DND-41 (cell line): Measurements from ENCODE around the gene HDAC4.

ENCODE experiments used
- ATAC-seq: fragments of 200-7000 bp; cut with Tn5 transposase; 3 replicates; pipeline ENCODE4 v1.9.1; 2021; ENCODE audit warnings: low read depth; ENCODE audit not compliant: insufficient read depth
- DNase-seq: peaks from one replicate; pipeline ENCODE4 v3.0.0-alpha.2; 2020
- H2AFZ ChIP-seq: 2 replicates; pipeline ENCODE4 v1.6.0; 2012; ENCODE audit warnings: low read depth, low read length
- H3K27ac ChIP-seq: 2 replicates; pipeline ENCODE4 v1.5.1; 2012; ENCODE audit warnings: low read length, inconsistent platforms
- H3K27me3 ChIP-seq: fragments of 200-600 bp; sonication (generic); 2 replicates; pipeline ENCODE4 v1.6.0; 2012; ENCODE audit warnings: low read length, mild to moderate bottlenecking, inconsistent platforms; ENCODE audit not compliant: insufficient read depth, poor library complexity
- H3K36me3 ChIP-seq: 2 replicates; pipeline ENCODE4 v1.5.1; 2012; ENCODE audit warnings: low read length, inconsistent platforms; ENCODE audit not compliant: insufficient read depth
- H3K4me1 ChIP-seq: 2 replicates; pipeline ENCODE4 v1.5.1; 2012; ENCODE audit warnings: mild to moderate bottlenecking, low read length; ENCODE audit not compliant: insufficient read depth
- H3K4me2 ChIP-seq: 2 replicates; pipeline ENCODE4 v1.6.0; 2012; ENCODE audit warnings: mild to moderate bottlenecking, moderate library complexity, low read length, inconsistent platforms; ENCODE audit not compliant: insufficient read depth
- H3K4me3 ChIP-seq, 2 experiments: fragments of 200-600 bp in 1 of 2; shearing (Covaris generic) in 1 of 2; 2 replicates each; pipeline ENCODE4 v1.5.1; 2012 to 2016; ENCODE audit warnings: inconsistent platforms in 2 of 2, low read length in 2 of 2, mild to moderate bottlenecking in 2 of 2, low read depth in 1 of 2, moderate library complexity in 1 of 2
- H3K79me2 ChIP-seq: 2 replicates; pipeline ENCODE4 v1.6.0; 2012; ENCODE audit warnings: low read length, inconsistent platforms; ENCODE audit not compliant: insufficient read depth
- H3K9ac ChIP-seq: 2 replicates; pipeline ENCODE4 v1.6.0; 2012; ENCODE audit warnings: low read depth, mild to moderate bottlenecking, inconsistent platforms, low read length, moderate library complexity
- H3K9me3 ChIP-seq: 2 replicates; pipeline ENCODE4 v1.5.1; 2012; ENCODE audit warnings: low read length, moderate library complexity, mild to moderate bottlenecking, inconsistent platforms; ENCODE audit not compliant: insufficient read depth, severe bottlenecking
- H4K20me1 ChIP-seq: 2 replicates; pipeline ENCODE4 v1.6.0; 2012; ENCODE audit warnings: low read length; ENCODE audit not compliant: insufficient read depth
- CTCF ChIP-seq: IDR thresholded peaks from 2 replicates; pipeline ENCODE4 v1.5.1; 2012; ENCODE audit warnings: borderline replicate concordance, low read length, moderate library complexity, mild to moderate bottlenecking; ENCODE audit not compliant: poor library complexity, severe bottlenecking; ENCODE audit errors: extremely low read depth
- EZH2 ChIP-seq: IDR thresholded peaks from 3 replicates; pipeline ENCODE4 v1.6.1; 2012; ENCODE audit warnings: borderline replicate concordance, low read depth, mild to moderate bottlenecking, moderate library complexity, low read length, inconsistent platforms; ENCODE audit not compliant: severe bottlenecking

Gene HDAC4

DNA sequence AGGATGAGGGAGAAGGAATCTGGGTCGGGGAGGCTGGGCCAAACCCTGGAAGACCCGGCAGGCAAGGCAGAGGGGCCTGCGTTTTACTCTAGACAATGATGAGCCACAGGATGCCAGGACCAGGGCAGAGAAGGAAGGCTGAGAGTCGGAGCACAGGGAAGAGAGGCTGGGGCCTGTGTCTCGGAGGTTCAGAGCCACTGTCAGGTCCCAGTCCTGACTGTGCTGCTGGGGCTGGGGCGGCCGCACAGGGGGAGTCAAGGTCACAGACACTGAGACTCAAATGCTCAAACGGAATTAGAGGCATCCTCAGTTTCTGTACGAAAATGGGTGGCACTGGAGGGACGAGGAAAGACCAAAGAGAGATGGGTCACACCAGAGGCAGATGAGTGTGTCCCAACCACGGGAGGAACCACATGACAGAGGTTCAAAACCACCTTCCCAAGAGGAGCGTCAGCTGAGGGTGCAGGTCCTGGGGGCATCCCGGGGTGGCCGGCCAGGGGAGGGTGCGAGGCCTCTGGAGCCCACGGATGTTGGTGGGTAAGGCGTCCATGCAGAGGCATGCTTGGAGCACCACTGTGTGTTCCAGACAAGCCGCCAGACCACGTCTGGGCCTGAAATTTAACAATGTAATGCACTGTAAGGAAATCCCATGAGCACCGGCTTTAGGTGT lies 14.7 kb downstream of the HDAC4 start:
- Histone ChIP-seq H4K20me1 (peaks cover 98% of the 10 kb centered on the region), H3K27ac (peak overlapping the region; percentile 35; the same call in 1 of the 2 replicates), H3K79me2 (peaks cover 100% of the 10 kb centered on the region), H3K4me2 (no peak overlapping the region), H3K9ac (no peak overlapping the region), H3K36me3 (peaks cover 96% of the 10 kb centered on the region), H3K27me3 (no peaks in the 10 kb centered on the region), H3K9me3 (no peaks in the 10 kb centered on the region), H3K4me3 (no peak overlapping the region), H2AFZ (no peak overlapping the region), H3K4me1 (peaks cover 36% of the 10 kb centered on the region)
- no peak for DNase-seq
- ATAC-seq, result no peak
- TF ChIP-seq CTCF, result no peak
- no peak for TF ChIP-seq EZH2

DNA sequence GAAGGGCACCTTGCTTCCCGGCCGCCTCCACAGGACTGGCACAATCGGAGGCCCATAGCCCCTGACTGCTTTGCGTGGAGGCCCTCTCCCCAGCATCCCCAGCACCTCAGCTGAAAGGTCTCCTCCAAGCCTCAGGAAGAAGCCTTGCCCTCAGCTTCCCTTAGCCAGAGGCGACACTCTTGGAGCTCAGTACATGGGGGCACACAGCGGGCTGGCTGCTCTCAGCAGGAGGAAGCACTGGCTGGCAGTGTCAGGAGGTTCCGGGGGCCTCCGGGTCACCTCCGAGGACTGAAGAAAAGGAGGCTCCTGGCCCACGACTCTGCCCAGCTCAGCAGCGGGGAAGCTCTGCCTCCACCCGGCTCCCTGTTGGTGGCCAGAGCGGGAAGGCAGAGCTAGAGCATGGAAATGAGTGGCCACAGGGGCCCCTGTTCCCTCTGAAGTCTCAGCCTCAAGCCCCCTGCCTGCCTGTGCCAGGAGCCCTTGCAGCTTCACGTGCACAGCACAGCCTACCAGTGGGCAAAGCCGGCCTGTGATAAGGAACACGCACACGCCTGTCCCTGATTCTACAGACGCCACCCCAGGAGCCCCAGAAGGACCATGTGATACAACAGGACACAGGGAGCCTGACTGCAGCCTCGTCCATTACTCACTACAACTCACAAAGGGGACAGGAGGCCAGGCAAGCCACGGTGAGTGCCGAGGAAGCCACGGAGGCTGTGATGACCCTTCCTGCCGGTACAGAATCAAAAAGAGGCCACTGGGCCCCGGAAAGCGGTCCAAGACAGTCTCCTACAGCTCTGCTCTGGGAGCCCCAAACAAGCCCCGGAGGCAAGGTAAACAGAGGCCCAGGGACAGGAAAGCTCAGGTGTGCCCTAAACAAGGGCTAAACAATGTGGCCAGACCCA lies 15.5 kb downstream of the HDAC4 start:
- Histone ChIP-seq H4K20me1 (peaks cover 96% of the 10 kb centered on the region), H3K4me3 (no peak overlapping the region), H3K79me2 (peaks cover 100% of the 10 kb centered on the region), H3K4me1 (peaks cover 33% of the 10 kb centered on the region), H3K9me3 (no peaks in the 10 kb centered on the region), H3K27ac (peak overlapping the region; percentile 35; the same call in 1 of the 2 replicates), H3K9ac (0 out of 2 replicates have a peak overlapping the region, but pooled peaks have one; percentile 9), H2AFZ (no peak overlapping the region), H3K4me2 (no peak overlapping the region), H3K36me3 (peaks cover 96% of the 10 kb centered on the region), H3K27me3 (no peaks in the 10 kb centered on the region)
- TF ChIP-seq EZH2 (no peak), CTCF (no peak)
- ATAC-seq (peak; percentile 6; the same call in 1 of the 3 replicates), DNase-seq (no peak)

GRCh38 chr2:239383759-239384156 lies 17.1 kb downstream of the HDAC4 start:
- H4K20me1 ChIP-seq, result peaks cover 94% of the 10 kb centered on the region
- no peak overlapping the region for H3K9ac ChIP-seq
- peaks cover 96% of the 10 kb centered on the region for H3K36me3 ChIP-seq
- no peak overlapping the region for H3K4me2 ChIP-seq
- DNase-seq, result no peak
- H3K4me1 ChIP-seq, result peaks cover 35% of the 10 kb centered on the region
- H2AFZ ChIP-seq, result no peak overlapping the region
- TF ChIP-seq EZH2 (no peak), CTCF (no peak)
- no peaks in the 10 kb centered on the region for H3K9me3 ChIP-seq
- no peak overlapping the region for H3K4me3 ChIP-seq
- ATAC-seq, result no peak
- no peaks in the 10 kb centered on the region for H3K27me3 ChIP-seq
- peak overlapping the region; percentile 58 for H3K27ac ChIP-seq
- H3K79me2 ChIP-seq, result peaks cover 100% of the 10 kb centered on the region
